DMS114 treated with DMSO at 0.1 percent for 48 hours (cell line): Measurements from ENCODE around the gene RSRC2.
"Not testable (repeated sequence)": the region's sequence is repeated elsewhere in the genome, so short reads cannot be mapped to it uniquely, and the experiment has no call there.

Source experiments
- DNase-seq: peaks from one replicate; lab custom pipeline; 2025; ENCODE audit not compliant: unreplicated experiment; lab: John Stamatoyannopoulos, UW

Gene RSRC2

DNA sequence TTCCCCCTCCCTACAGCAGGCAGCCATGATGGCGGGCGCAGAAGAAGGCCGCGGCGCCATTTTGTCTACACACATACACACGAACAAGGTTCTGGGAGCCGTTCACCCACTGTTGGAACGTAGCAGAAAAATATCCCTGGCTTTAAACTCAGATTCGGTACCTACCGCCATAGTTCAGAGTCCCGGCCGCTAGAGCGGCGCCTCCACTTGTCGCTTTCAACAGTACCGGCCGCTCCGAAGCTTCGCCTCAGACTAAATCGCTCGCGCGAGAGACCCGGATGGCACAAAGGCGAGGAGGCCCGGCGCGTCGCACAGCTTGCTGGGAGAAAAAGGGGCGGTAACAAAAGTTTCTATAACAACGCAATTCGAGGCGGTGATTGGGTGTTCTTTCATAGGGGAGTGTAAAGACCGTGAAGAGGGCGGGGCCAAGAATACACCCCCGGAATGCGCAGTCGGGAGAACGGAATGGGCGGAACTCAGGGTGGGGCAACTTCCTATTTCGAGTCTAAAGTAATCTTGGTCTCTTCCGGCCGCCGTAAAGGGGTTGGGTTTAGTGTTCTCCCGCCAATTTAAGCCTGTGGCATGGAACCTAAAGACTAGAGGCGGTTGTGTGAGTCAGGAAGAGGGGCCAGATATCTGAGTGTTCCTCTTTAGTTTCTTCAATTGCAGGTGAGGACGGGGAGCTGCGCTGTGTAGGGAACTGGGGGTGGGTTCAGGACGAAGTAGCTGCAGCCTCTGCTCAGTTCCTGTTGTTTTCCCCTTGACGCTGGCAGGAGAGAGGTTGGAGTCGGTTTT is at the start of gene RSRC2, which contains the start of gene KNTC1:
RSRC2 (minus strand) TSS at position 254 of the 795 bp plus-strand sequence; CDS start at position 171, 83 bp downstream.
KNTC1 (plus strand) TSS at position 567 of the 795 bp plus-strand sequence. CDS start 2,815 bp downstream, outside the sequence.
- DNase-seq: peak; percentile 100

DNA sequence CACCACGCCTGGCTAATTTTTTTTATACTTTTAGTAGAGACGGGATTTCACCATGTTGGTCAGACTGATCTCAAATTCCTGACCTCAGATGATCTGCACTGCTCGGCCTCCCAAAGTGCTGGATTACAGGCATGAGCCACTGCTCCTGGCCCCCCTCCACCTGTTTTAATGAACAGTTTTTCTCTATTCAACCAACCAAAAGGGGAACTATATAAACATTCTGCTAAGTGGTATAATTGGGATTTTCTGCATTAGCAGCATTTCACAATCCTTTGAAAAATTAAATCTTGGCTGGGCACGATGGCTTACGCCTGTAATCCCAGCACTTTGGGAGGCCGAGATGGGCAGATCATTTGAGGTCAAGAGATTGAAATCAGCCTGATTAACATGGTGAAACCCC is 45.1 kb upstream of the RSRC2 start:
- DNase-seq: no peak

- DNase-seq: not testable (repeated sequence)
Measured at GRCh38 chr12:122570006-122570405, 43.3 kb upstream of the RSRC2 start.

GRCh38 chr12:122569288-122569687 is 42.6 kb upstream of the RSRC2 start:
- DNase-seq: no peak

DNA sequence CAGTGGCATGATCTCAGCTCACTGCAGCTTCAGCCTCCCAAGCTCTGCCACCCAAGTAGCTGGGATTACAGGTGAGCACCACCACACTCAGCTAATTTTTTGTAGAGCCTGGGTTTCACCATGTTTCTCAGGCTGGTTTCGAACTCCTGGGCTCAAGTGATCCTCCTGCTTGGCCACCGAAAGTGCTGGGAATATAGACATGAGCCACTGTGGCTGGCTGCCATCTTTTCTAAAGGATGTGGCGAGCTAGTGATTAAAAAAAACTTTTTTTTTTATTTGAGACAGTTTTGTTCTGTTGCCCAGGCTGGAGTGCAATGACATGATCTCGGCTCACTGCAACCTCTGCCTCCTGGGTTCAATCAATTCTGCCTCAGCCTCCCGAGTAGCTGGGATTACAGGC is 40.1 kb upstream of the RSRC2 start:
- DNase-seq: not testable (repeated sequence)

DNA sequence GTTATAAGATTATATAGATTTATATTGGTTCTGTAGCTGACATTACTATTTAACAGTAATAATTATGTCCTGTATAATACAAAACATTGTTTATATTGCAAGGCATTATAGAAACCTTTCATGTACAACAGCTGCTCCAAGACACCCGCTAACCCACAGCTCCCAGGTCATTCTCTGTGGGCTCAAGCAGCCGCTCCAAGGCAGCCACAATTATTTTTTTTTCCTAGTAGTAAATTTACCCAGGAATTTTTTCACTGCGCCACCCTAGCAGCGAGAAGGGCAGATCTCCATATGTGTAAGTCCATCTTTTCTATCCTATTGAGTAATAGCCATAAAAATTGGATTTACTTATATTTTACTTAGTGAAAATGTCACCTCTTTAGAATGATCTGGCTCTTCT is 36.6 kb upstream of the RSRC2 start:
- no peak for DNase-seq

DNA sequence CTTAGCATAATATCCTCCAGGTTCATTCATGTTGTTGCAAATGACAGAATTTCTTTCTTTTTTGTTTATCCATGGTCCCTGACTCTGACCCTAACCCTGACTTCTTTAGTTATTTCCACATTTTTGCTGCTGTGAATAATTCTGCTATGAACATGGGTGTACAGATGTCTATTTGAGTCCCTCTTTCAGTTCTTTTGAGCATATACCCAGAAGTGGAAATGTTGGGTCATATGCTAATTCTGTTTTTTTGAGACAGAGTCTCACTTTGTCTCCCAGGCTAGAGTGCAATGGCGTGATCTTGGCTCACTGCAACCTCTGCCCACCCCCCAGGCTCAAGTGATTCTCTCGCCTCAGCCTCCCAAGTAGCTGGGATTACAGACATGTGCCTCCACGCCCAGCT is 33.4 kb upstream of the RSRC2 start:
- no peak for DNase-seq

DNA sequence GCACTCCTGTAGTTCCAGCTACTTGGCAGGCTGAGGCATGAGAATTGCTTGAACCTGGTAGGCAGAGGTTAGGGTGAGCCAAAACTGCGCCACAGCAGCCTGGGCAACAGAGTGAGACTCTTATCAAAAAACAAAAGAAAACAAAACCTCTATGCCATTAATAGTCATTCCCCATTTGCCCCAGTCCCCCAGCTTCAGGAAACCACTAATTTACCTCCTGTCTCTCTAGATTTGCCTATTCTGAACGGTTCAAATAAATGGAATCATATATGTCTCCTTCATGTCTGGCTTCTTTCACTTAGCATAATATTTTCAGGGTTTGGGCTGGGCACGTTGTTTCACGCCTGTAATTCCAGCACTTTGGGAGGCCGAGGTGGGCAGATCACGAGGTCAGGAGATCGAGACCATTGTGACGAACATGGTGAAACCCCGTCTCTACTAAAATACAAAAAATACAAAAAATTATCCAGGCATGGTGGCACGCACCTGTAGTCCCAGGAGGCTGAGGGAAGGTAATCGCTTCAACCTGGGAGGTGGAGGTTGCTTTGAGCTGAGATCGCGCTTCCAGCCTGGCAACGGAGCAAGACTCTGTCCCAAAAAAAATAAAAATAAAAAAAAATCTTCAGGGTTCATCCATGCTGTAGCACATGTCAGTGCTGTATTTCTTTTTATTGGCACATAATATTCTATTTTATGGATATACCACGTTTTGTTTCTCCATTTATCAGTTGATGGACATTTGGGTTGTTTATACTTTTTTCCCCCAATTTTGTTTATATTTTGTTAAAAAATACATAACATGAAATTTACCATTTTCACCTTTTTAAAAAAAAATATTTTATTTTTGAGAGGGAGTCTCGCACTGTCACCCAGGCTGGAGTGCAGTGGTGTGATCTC is 32.3 kb upstream of the RSRC2 start:
- no peak for DNase-seq

GRCh38 chr12:122547330-122547729 is 20.6 kb upstream of the RSRC2 start:
- no peak for DNase-seq

- no peak for DNase-seq
Measured at GRCh38 chr12:122545855-122546254, 19.1 kb upstream of the RSRC2 start.

GRCh38 chr12:122544537-122544936 is 17.8 kb upstream of the RSRC2 start:
- DNase-seq: no peak

- DNase-seq: no peak
Measured at GRCh38 chr12:122538496-122538895, 11.8 kb upstream of the RSRC2 start.

DNA sequence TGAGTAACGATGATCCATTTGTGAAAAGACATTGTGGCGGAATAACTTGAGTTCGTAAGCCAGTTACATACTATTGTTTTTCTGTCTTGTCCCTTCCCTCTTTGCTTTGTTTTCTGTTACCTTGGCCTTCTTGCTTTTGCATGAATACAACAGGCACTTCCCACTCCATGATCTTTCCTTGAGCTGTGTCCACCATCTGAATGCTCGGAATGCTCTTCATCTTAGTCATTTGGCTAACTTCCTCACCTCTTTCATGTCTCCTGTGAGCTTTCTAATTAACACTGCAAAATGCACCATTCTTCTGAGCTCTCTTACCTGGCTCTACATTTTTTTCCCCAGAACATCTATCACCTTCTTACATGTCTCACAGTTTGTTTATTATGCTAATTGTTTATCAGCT is 10.3 kb upstream of the RSRC2 start:
- DNase-seq: no peak

- no peak for DNase-seq
Measured at GRCh38 chr12:122533856-122534255, 7.1 kb upstream of the RSRC2 start.

DNA sequence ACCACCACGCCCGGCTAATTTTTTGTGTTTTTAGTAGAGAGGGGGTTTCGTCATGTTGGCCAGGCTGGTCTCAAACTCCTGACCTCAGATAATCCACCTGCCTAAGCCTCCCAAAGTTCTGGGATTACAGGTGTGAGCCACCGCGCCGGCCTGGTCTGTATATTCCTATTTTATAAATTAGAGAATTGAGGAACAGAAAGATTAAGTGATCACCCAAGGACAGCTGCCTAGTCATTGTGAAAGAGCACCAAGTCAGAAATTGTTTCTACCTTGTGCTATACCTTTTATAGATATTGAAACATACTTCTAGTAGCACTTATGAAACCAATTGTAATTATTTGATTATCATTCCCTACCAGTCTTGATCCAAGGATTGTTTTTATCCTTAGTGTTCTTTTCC is 2.3 kb upstream of the RSRC2 start:
- DNase-seq: no peak

GRCh38 chr12:122528582-122528981 is 1.8 kb upstream of the RSRC2 start:
- no peak for DNase-seq

DNA sequence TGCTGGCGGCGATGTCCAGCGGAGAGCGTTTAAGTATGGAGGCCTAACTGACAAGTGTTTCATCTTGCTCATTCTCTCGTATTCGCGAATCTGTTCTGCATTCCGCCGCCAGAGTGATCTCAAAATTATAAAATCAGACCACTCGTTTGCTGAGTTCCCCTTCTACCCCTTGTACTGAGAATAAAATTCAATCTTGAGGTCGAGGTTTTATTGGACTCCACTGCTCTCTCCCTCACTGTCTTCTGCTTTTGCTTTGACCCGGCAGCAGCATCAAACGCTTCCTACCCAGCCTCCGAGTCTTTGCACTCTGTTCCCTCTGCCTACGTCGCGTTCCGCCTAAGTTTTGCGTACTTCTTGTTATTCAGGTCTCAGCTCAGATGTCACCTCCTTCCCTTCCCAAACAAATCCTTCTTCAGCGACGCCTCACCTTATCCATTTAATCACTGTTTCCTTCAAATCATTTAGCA is 775 bp upstream of the RSRC2 start:
- no peak for DNase-seq

- DNase-seq: no peak
Measured at GRCh38 chr12:122523846-122524718, 2.7 kb downstream of the RSRC2 start.

DNA sequence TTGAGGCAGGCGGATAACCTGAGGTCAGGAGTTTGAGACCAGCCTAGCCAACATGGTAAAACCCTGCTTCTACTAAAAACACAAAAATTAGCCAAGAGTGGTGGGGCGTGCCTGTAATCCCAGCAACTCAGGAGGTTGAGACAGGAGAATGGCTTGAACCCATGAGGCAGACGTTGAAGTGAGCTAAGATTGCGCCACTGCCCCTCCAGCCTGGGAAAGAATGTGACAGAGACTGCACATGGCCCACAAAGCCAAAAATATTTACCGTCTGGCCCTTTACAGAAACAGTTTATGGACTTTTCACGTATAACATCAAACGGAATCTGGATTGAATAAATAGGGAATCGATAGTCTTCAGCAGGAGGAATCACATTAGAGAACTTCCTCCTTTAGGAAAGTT is 3.5 kb downstream of the RSRC2 start:
- DNase-seq: no peak

- DNase-seq: no peak
Measured at GRCh38 chr12:122520676-122521075, 6.1 kb downstream of the RSRC2 start.

GRCh38 chr12:122519418-122519817 is 7.3 kb downstream of the RSRC2 start:
- DNase-seq: no peak
